HG02588 (cell line): ENCODE results near the gene MAPK8.

Experiments used
- ATAC-seq: cut with Tn5 transposase; IDR thresholded peaks from one replicate; pipeline ENCODE4 v1.9.1; 2021; ENCODE audit warnings: mild to moderate bottlenecking, moderate library complexity; ENCODE audit not compliant: unreplicated experiment

The MAPK8 gene

DNA sequence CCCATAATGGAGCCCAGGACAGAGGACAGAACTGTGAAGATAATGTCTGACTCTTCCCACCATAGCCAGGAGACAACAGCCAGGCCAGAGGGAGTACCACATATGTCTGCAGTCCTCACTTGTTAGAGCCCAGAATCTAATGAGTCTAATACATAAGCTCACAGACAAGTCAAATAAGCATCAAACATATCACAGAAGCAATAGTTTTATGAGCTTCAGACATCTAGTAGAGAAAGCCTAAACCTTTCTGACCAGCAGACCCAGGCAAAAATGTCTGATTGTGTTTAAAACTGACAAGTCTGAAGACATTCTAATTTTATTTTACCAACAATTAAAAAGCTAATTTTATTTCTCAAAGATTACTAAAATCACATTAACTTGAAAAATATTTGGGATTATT lies 75.5 kb downstream of the MAPK8 start:
- ATAC-seq: no peak

- no peak for ATAC-seq
Observed at GRCh38 chr10:48382982-48383381, 76.5 kb downstream of the MAPK8 start.

DNA sequence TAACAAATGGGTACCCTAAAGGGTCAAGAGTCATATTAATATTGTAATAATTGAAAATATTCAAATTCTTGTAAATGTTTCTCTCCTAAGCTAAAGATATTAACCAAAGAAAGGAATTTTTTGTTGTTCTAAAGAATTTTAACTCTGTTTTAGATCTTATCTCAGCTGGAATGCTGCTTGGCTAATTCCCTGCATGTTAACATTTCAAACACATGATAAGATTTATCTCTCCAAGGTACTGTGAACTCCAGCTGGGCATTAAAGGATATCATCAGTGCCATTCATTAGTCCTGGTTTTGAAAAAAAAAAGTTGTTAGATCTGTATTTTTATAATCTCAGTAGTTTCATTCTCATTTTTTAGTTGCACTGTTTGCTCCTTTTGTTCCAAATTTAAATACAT lies 76.9 kb downstream of the MAPK8 start:
- no peak for ATAC-seq

- ATAC-seq: no peak
Observed at GRCh38 chr10:48384699-48384982, 78.2 kb downstream of the MAPK8 start.

DNA sequence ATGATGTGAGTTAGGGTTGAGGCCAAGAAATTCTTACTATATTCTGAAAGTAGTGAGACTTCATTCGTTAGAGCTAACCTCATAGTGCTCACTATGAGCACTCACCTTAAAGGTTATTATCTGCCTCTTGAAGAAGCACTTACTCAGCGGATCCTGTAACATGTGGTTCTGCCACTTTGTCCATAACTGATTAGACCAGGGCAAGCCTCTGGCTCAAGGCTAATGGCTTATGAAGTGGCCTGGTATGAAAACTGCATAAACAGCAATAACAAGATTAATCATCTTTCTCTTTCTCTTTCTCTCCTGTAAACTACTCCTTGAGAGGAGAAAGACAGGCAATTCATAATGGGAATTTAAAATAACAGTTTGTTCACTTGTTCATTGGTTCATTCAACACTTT lies 82.8 kb downstream of the MAPK8 start:
- ATAC-seq: no peak

GRCh38 chr10:48389846-48390557 lies 83.5 kb downstream of the MAPK8 start:
- no peak for ATAC-seq

- no peak for ATAC-seq
Observed at GRCh38 chr10:48390558-48390871, 84.0 kb downstream of the MAPK8 start.

DNA sequence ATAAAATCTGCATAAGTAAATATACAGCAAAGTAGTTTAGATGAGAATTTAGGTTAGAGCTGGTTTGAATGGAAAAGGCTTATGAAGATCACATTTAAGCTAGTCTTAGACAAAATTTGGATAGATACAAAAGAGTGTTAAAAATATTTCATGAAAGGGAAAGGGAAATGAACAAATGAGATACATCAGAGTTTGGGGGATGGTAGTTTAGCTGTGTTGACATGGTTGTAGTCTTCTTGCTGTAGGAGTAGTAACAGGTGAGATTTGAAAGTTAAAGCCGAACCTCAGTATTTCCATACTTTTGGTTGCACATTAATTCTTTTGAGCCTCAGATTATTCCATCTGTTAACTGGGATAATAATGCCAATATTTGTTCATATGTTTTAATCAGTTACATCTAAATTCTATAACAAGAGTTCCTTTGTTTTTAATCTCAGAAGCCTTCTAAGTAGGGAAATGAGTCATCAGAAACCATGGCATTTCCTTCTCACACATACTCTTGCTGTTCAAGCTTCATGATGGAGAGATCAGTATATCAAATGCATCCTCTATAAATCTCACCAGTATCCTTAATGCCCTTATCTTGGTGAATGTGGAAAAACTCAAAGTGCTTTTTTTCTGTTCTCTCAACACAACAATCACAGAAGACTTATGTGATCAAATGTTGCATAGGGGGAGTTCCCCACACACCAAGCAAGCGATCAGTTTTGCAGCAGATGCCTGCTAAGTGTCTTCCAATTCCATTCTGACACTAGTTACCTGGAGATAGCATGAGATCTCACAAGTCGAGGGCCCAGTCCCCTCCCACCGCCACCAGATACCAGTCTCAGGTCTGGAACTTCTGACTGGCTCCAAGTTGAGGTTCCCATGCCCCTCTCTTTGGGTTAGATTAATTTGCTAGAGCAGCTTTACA lies 84.7 kb downstream of the MAPK8 start:
- ATAC-seq: no peak

- no peak for ATAC-seq
Observed at GRCh38 chr10:48391994-48392393, 85.5 kb downstream of the MAPK8 start.

DNA sequence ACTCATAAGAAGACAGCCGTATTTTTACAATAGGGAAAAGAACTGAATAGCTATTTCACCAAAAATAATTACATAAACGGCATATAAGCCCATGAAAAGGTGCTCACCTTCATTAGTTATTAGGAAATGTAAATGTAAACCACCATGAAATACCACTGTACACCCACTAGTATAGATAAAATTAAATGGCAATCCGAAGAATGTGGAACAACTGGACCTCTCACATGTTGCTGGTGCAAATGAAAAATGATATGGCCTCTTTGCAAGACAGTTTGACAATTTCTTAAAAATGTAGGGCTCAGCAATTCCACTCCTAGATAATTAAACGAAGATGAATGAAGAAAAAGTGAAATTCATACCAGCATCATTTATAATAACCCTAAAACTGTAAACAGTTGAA lies 91.8 kb downstream of the MAPK8 start:
- ATAC-seq: no peak

GRCh38 chr10:48399056-48399541 lies 92.6 kb downstream of the MAPK8 start:
- ATAC-seq: no peak

GRCh38 chr10:48399551-48399950 lies 93.1 kb downstream of the MAPK8 start:
- ATAC-seq: no peak

- no peak for ATAC-seq
Observed at GRCh38 chr10:48400129-48400849, 93.8 kb downstream of the MAPK8 start.

DNA sequence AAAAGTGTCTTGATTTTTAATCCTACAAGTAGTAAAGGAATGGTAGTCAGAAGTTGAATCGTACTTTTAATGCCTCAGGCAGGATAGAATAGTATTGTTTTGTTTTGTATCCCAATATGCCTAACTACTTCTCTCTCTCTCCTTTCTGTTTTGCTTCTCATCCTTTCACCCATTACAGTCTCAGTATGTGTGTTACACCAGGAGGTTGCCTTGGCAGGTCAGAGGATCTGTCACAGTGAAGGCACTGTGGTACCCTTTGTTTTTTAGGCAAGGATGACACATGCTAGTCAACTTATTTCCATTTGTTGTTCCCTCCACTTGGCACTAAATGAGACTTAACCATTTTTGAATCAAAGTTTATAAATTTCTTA lies 94.4 kb downstream of the MAPK8 start:
- ATAC-seq: no peak

DNA sequence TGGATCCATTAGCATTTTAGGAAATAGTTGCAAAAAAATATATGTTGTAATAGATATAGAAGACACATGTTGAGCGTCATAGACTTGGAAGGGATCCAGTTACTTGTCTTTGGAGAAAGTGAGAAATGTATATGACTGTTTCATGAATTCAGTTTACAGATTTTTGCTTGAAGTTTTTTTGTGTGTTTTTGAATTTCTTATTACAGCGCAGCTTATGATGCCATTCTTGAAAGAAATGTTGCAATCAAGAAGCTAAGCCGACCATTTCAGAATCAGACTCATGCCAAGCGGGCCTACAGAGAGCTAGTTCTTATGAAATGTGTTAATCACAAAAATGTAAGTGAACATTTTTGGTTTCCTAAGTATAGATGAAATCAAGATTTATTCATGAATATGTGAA lies 98.2 kb downstream of the MAPK8 start:
- ATAC-seq: no peak

GRCh38 chr10:48406204-48406603 lies 99.7 kb downstream of the MAPK8 start:
- no peak for ATAC-seq

- no peak for ATAC-seq
Observed at GRCh38 chr10:48406658-48407057, 100.2 kb downstream of the MAPK8 start.

- ATAC-seq: no peak
Observed at GRCh38 chr10:48410503-48410902, 104.0 kb downstream of the MAPK8 start.

DNA sequence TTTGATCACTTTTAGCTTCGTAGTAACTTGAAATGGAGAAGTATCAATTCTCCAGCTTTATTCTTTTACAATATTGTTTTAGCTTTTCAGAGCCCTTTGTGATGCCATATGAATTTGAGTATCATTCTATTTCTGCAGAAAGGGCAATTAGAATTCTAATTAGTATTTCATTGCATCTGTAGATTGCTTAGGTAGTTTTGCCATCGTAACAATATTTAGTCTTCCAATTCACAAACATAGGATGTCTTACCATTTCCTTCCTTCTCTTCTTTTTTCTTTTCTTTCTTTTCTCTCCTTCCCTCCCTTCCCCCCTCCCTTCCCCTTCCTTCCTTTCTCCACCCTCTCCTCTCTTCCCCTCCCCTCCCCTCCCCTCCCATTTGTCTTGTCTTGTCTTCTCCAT lies 105.0 kb downstream of the MAPK8 start:
- no peak for ATAC-seq

GRCh38 chr10:48412081-48412480 lies 105.6 kb downstream of the MAPK8 start:
- ATAC-seq: no peak

DNA sequence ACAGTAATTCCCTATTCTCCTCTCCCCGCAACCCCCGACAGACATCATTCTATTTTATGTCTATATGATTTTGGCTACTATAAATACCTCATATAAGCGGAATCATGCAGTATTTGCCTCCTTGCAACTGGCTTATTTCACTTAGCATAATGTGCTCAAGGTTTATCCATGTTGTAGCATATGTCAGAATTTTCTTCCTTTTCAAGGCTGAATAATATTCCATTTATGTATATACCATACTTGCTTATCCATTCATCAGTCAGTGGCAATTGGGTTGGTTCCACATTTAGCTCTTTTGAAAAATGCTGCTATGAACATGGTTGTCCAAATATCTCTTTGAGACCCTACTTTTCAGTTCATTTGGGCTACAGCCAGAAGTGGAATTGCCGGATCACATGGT lies 106.5 kb downstream of the MAPK8 start:
- ATAC-seq: no peak

- no peak for ATAC-seq
Observed at GRCh38 chr10:48414160-48414559, 107.7 kb downstream of the MAPK8 start.
